Mucosa of descending colon (tissue), 3 donors: ENCODE data around the gene SERPINB3. TPM values are rescaled to one million over a fixed set of nuclear protein-coding genes. Genes with fewer than 3 reads are reported as not detected.

Experiments
- ATAC-seq: fragments of 200-7000 bp; cut with Tn5 transposase; one replicate; pipeline ENCODE4 v1.9.1; 2020; ENCODE audit warnings: mild to moderate bottlenecking, moderate library complexity
- DNase-seq, 3 donors: peaks; one replicate each; pipeline ENCODE4 v3.0.0-alpha.2; 2020
- H3K36me3 ChIP-seq: fragments of 200-600 bp; one replicate; pipeline ENCODE4 v1.8.0; 2021; ENCODE audit warnings: low read depth, mild to moderate bottlenecking
- H3K4me1 ChIP-seq: fragments of 200-600 bp; one replicate; pipeline ENCODE4 v1.8.0; 2021; ENCODE audit warnings: low read depth, mild to moderate bottlenecking
- H3K4me3 ChIP-seq: fragments of 200-600 bp; one replicate; pipeline ENCODE4 v1.8.0; 2021; ENCODE audit warnings: mild to moderate bottlenecking
- H3K9me3 ChIP-seq: fragments of 200-600 bp; one replicate; pipeline ENCODE4 v1.8.0; 2021; ENCODE audit warnings: mild to moderate bottlenecking
- CTCF ChIP-seq: fragments of 200-600 bp; IDR thresholded peaks from one replicate; pipeline ENCODE4 v1.8.0; 2022; ENCODE audit warnings: antibody characterized with exemption, mild to moderate bottlenecking
- intact Hi-C, 2 donors: fragments of 100-400 bp; cut with DNase I in 1 of 2; cut with micrococcal nuclease in 1 of 2; formaldehyde crosslinking; loops; one replicate each; pipeline versions ENCODE4 v1.11.0 to v1.11.1; 2022; cut with DNase I, micrococcal nuclease
- total RNA-seq, 3 donors: library from RNA; stranded (reverse); fragmentation: NEBNext Ultra II Directional in 2 of 3; extraction: Animal tissue kit (Norgen Biotek cat#: 25700) in 2 of 3; gene quantifications; one replicate each; pipeline versions ENCODE4 v1.2.1 to v1.2.4, GENCODE V29; 2021 to 2023
- donor health status: DM: no; HTN: no; CAD: no; lungs with moderate emphysema.
- donor health status: DM: no; HTN: no; CAD: no.
- donor health status: DM: no; HTN: yes; CAD: no.

Gene SERPINB3
- total RNA-seq, 3 donors from 2014 or later = not detected

- Histone ChIP-seq H3K36me3 (no peaks in the 10 kb centered on the region), H3K9me3 (no peaks in the 10 kb centered on the region), H3K4me3 (no peak overlapping the region), H3K4me1 (no peaks in the 10 kb centered on the region)
- intact Hi-C loops = no loop called here
- TF ChIP-seq CTCF = no peak
- DNase-seq = no peak
- no peak for ATAC-seq
Measured at GRCh38 chr18:63617049-63617914, 44.4 kb downstream of the SERPINB3 start.

- H3K4me3 ChIP-seq = no peak overlapping the region
- H3K9me3 ChIP-seq = no peaks in the 10 kb centered on the region
- no peaks in the 10 kb centered on the region for H3K4me1 ChIP-seq
- TF ChIP-seq CTCF = no peak
- no peaks in the 10 kb centered on the region for H3K36me3 ChIP-seq
- DNase-seq (no peak), ATAC-seq (no peak)
- intact Hi-C loops = no loop called here
Measured at GRCh38 chr18:63613420-63613819, 48.3 kb downstream of the SERPINB3 start.

GRCh38 chr18:63606526-63606925, 55.2 kb downstream of the SERPINB3 start:
- DNase-seq (no peak), ATAC-seq (no peak)
- intact Hi-C loops = no loop called here
- no peaks in the 10 kb centered on the region for H3K9me3 ChIP-seq
- TF ChIP-seq CTCF = no peak
- H3K4me3 ChIP-seq = no peak overlapping the region
- H3K4me1 ChIP-seq = no peaks in the 10 kb centered on the region
- H3K36me3 ChIP-seq = no peaks in the 10 kb centered on the region

Other genes starting within 250 kb of the SERPINB3 start
- 100 to 1,000 TPM in 2 of 3 donors, 10 to 100 TPM in 1; 83.8 to 167 (median 116) TPM for gene VPS4B, start 239.4 kb downstream of the SERPINB3 start, total RNA-seq
- 1 to 10 TPM in 2 of 3 donors, under 1 TPM in 1; 0.63 to 2.6 (median 2.3) TPM for gene SERPINB5, start 184.9 kb downstream of the SERPINB3 start, total RNA-seq
- gene SERPINB12, start 119.5 kb downstream of the SERPINB3 start, total RNA-seq = not detected
- gene SERPINB13, start 74.5 kb downstream of the SERPINB3 start, total RNA-seq = not detected
- gene SERPINB4, start 17.6 kb downstream of the SERPINB3 start, total RNA-seq = not detected
- gene SERPINB11, start 41.1 kb upstream of the SERPINB3 start, total RNA-seq = not detected
- not detected for gene SERPINB7, start 113.5 kb upstream of the SERPINB3 start, total RNA-seq
- gene SERPINB2, start 225.8 kb upstream of the SERPINB3 start, total RNA-seq = not detected
- not detected for gene SERPINB10, start 246.1 kb upstream of the SERPINB3 start, total RNA-seq